Gastroesophageal sphincter (tissue), 3 donors: ENCODE measurements around the gene TUT4.

Source experiments
- EP300 ChIP-seq: sonication (generic); formaldehyde crosslinking; IDR thresholded peaks from one replicate; pipeline ENCODE4 v1.6.1; 2017; ENCODE audit warnings: antibody characterized with exemption, mild to moderate bottlenecking
- POLR2A ChIP-seq, 2 donors: fragments of 450-650 bp; IDR thresholded peaks; one replicate each; pipeline ENCODE4 v1.6.1; 2017; ENCODE audit warnings: antibody characterized with exemption in 2 of 2, mild to moderate bottlenecking in 2 of 2, moderate library complexity in 1 of 2
- TF ChIP-seq, protein P1 (sequence below), 4 experiments: fragments of 200-600 bp in 2 of 4; fragments of 450-650 bp in 2 of 4; sonication (generic) in 1 of 4; IDR thresholded peaks; one replicate each; pipeline ENCODE4 v1.5.1; 2017 to 2019; ENCODE audit warnings: antibody characterized with exemption in 4 of 4, mild to moderate bottlenecking in 2 of 4, moderate library complexity in 2 of 4

DNA sequence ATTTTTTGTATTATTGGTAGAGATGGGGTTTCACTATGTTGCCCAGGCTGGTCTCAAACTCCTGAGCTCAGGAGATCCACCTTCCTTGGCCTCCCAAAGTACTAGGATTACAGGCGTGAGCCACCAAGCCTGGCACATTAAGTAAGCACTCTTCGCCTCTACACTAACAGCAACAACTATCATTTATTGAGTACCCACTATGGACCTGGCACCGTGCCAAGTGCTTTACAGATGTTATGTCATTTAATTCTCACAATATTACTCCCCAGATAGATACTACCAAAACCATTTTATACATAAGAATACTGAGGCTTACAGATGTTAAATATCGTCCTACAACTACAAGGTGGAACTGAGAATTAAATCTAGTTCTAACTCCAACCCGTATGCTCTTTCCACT is 50.1 kb downstream of the TUT4 start:
- TF ChIP-seq POLR2A (IDR thresholded peaks at IDR 0.05) (no peak), EP300 (no peak)
- TF ChIP-seq, protein P1, sequence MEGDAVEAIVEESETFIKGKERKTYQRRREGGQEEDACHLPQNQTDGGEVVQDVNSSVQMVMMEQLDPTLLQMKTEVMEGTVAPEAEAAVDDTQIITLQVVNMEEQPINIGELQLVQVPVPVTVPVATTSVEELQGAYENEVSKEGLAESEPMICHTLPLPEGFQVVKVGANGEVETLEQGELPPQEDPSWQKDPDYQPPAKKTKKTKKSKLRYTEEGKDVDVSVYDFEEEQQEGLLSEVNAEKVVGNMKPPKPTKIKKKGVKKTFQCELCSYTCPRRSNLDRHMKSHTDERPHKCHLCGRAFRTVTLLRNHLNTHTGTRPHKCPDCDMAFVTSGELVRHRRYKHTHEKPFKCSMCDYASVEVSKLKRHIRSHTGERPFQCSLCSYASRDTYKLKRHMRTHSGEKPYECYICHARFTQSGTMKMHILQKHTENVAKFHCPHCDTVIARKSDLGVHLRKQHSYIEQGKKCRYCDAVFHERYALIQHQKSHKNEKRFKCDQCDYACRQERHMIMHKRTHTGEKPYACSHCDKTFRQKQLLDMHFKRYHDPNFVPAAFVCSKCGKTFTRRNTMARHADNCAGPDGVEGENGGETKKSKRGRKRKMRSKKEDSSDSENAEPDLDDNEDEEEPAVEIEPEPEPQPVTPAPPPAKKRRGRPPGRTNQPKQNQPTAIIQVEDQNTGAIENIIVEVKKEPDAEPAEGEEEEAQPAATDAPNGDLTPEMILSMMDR (IDR thresholded peaks at IDR 0.05), result no peak
